Panc1 (cell line): Measurements from ENCODE around the gene DNAJA4. TPM values are rescaled to one million over a fixed set of nuclear protein-coding genes. Genes with fewer than 3 reads are reported as not detected.

Source experiments
- ATAC-seq: fragments of 200-7000 bp; cut with Tn5 transposase; 2 replicates; pipeline ENCODE4 v1.9.1; 2020; ENCODE audit warnings: mild to moderate bottlenecking, moderate library complexity
- BruUV-seq: library from RNA; stranded (reverse); fragments of 400-500 nt; replicated peaks from 2 replicates; lab custom pipeline; 2021; lab: Mats Ljungman, UMichigan
- CTCF ChIA-PET: fragments of 300-600 bp; sonication (Branson Sonifier 250); formaldehyde crosslinking; loops from one replicate; lab custom pipeline; 2022; ENCODE audit warnings: antibody characterized with exemption; lab: Charles Lee
- POLR2A ChIA-PET: fragments of 300-600 bp; sonication (Branson Sonifier 250); formaldehyde crosslinking; loops from one replicate; lab custom pipeline; 2022; ENCODE audit warnings: antibody characterized with exemption; lab: Charles Lee
- DNase-seq: peaks from one replicate; pipeline ENCODE4 v3.0.0-alpha.2; 2010; ENCODE audit warnings: low read depth, low spot score
- H3K27ac ChIP-seq: 2 replicates; pipeline ENCODE4 v1.5.1; 2011; ENCODE audit warnings: mild to moderate bottlenecking, low read length, inconsistent platforms
- H3K27me3 ChIP-seq: fragments of 200-500 bp; sonication (Bioruptor generic); 2 replicates; pipeline ENCODE4 v1.6.0; 2014; ENCODE audit warnings: low read length, inconsistent platforms; ENCODE audit not compliant: control insufficient read depth, insufficient read depth
- H3K36me3 ChIP-seq: fragments of 200-500 bp; sonication (Bioruptor generic); 2 replicates; pipeline ENCODE4 v1.5.1; 2014; ENCODE audit warnings: inconsistent platforms, mild to moderate bottlenecking, low read length, moderate library complexity; ENCODE audit not compliant: control insufficient read depth, insufficient read depth
- H3K4me1 ChIP-seq: 2 replicates; pipeline ENCODE4 v1.5.1; 2011; ENCODE audit warnings: inconsistent platforms, mild to moderate bottlenecking, low read length, moderate library complexity; ENCODE audit not compliant: control insufficient read depth, insufficient read depth
- H3K4me3 ChIP-seq, 2 experiments: 2 replicates each; pipeline ENCODE4 v1.5.1; 2011 to 2012; ENCODE audit warnings: low read depth in 2 of 2, low read length in 2 of 2, mild to moderate bottlenecking in 2 of 2, inconsistent platforms in 1 of 2, moderate library complexity in 1 of 2
- H3K9me3 ChIP-seq: fragments of 200-500 bp; sonication (Bioruptor generic); 2 replicates; pipeline ENCODE4 v1.5.1; 2014; ENCODE audit warnings: low read depth, mild to moderate bottlenecking, inconsistent platforms, low read length, moderate library complexity; ENCODE audit not compliant: control insufficient read depth, insufficient read depth
- CTCF ChIP-seq: fragments of 450-650 bp; IDR thresholded peaks from 2 replicates; pipeline ENCODE4 v1.5.1; 2017; ENCODE audit warnings: mild to moderate bottlenecking
- POLR2AphosphoS5 ChIP-seq: IDR thresholded peaks from 2 replicates; pipeline ENCODE4 v1.6.1; 2012; ENCODE audit warnings: mild to moderate bottlenecking, low read depth, low read length, moderate library complexity
- REST ChIP-seq, 2 experiments: IDR thresholded peaks; 2 replicates each; pipeline ENCODE4 v1.6.1; 2011 to 2012; ENCODE audit warnings: low read depth in 2 of 2, control low read depth in 1 of 2, low read length in 1 of 2, mild to moderate bottlenecking in 1 of 2, moderate library complexity in 1 of 2; ENCODE audit not compliant: insufficient read depth in 1 of 2
- SIN3A ChIP-seq: IDR thresholded peaks from 2 replicates; pipeline ENCODE4 v1.6.1; 2012; ENCODE audit warnings: low read depth, mild to moderate bottlenecking, low read length, moderate library complexity, borderline replicate concordance; ENCODE audit not compliant: insufficient read depth
- TCF7L2 ChIP-seq: IDR thresholded peaks from 2 replicates; pipeline ENCODE4 v1.6.1; 2011; ENCODE audit warnings: mild to moderate bottlenecking, low read depth, low read length, inconsistent platforms
- in situ Hi-C: cut with HindIII; loops from 2 replicates; pipeline ENCODE4 v1.10.0; 2016; ENCODE audit warnings: low sequenced_read_pairs, low pct_unique_long_range_greater_than_20kb
- intact Hi-C: fragments of 100-400 bp; cut with micrococcal nuclease; formaldehyde crosslinking; loops from one replicate; pipeline ENCODE4 v1.10.0; 2022; ENCODE audit not compliant: unreplicated experiment
- total RNA-seq: library from RNA; stranded (reverse); gene quantifications from one replicate; pipeline ENCODE4 v1.2.1, GENCODE V29; 2021; ENCODE audit not compliant: unreplicated experiment

The DNAJA4 gene
- total RNA-seq, 1 experiment from 2014 or later, result 11.1 TPM

- H3K9me3 ChIP-seq, result no peaks in the 10 kb centered on the region
- H3K36me3 ChIP-seq, result no peaks in the 10 kb centered on the region; the same call in 1 of the 2 replicates
- ATAC-seq (peak; percentile 99), DNase-seq (peak; percentile 81)
- peak within 1 kb of the TSS; percentile 80 to 97 for H3K4me3 ChIP-seq
- TF ChIP-seq REST (IDR thresholded peaks at IDR 0.05; ENCODE audit: insufficient read depth in 1 of 2, low read depth in 2 of 2, low read length in 1 of 2) (peak in 1 of 2 experiments; percentile 66; a peak in 2 of 4 replicates), CTCF (no peak), SIN3A (peak; percentile 93; the same call in 1 of the 2 replicates), POLR2AphosphoS5 (peak; percentile 96)
- H3K27me3 ChIP-seq, result no peaks in the 10 kb centered on the region
- ChIA-PET CTCF (interaction anchor here (0.6 to 1.1 kb wide), 3 partner anchors 9 to 439 kb away, joined by 3 to 4 read pairs (median 3); no protein-coding TSS in a partner anchor), POLR2A (interaction anchor here (0.5 to 1.4 kb wide), 16 partner anchors 10 to 551 kb away, joined by 3 to 8 read pairs (median 4); partner anchors contain the start of gene CIB2)
- in situ Hi-C loops, result no loop called here
- intact Hi-C loops, result no loop called here
- peaks cover 12% of the 10 kb centered on the region for H3K4me1 ChIP-seq
- TSS peak; percentile 76 for BruUV-seq
- H3K27ac ChIP-seq, result peak within 1 kb of the TSS; percentile 91
Observed at GRCh38 chr15:78299101-78299930, 35.0 kb downstream of the DNAJA4 start, which contains the start of gene SKIC8. SKIC8 (minus strand) TSS chr15:78299609; CDS start chr15:78295686, 3,923 bp downstream.

GRCh38 chr15:78301326-78301725, 37.0 kb downstream of the DNAJA4 start:
- intact Hi-C loops (no loop called here), in situ Hi-C loops (no loop called here)
- H3K4me1 ChIP-seq, result peaks cover 12% of the 10 kb centered on the region
- DNase-seq, result no peak
- H3K36me3 ChIP-seq, result no peaks in the 10 kb centered on the region; the same call in 1 of the 2 replicates
- no peak overlapping the region for H3K4me3 ChIP-seq
- ChIA-PET POLR2A (no interaction called here), CTCF (no interaction called here)
- TF ChIP-seq POLR2AphosphoS5 (no peak), SIN3A (no peak), REST (IDR thresholded peaks at IDR 0.05; ENCODE audit: insufficient read depth in 1 of 2, low read depth in 2 of 2, low read length in 1 of 2) (no peak), CTCF (no peak), TCF7L2 (no peak)
- no TSS peak for BruUV-seq
- no peak for ATAC-seq
- no peak overlapping the region for H3K27ac ChIP-seq
- no peaks in the 10 kb centered on the region for H3K27me3 ChIP-seq
- H3K9me3 ChIP-seq, result no peaks in the 10 kb centered on the region
